Measurements from ENCODE around the gene IFI30.

The IFI30 gene

DNA sequence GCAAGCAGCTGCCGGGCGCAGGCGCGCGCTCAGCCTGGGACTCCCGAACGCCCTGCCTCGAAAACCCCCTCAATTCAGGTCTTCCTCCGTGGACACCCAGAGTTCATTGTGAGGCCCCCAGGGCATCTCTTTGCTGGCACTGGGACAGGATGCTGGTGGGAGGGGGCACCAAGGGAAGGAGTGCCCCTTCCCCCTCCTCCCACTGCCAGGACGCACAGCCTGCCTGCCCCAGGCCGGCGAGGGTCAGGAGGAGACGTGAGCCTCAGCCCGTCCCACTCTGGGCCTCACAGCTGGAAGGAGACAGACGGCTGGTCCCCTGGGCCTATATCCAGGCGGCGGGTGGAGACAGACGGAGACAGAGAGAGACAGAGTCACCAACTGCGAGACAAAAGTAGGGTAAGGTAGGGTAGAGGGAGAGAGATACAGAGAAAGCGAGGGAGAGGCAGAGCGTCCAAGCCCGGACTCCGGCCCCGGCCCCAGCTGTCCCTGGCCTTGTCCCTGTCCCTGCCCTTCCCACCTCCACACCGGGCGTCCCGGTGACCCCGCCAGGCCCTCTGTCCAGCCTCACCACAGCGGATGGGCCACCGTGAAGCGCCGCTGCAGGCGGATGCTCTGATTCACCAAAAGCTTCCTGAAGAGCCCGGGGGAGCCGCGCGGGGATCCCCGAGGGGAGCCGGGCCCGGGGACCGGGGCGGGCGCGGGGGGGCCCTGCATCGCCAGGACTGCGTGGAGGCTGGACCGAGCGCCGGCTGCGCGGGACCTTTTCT lies 52.3 kb downstream of the IFI30 start, which contains the start of gene PDE4C:
Gene PDE4C, minus strand, starts transcription at position 737 of the 767 bp plus-strand sequence. Its CDS starts 23 bp downstream, at position 714.
- peak; percentile 69 for DNase-seq

- no peak for DNase-seq
Measured at GRCh38 chr19:18226956-18227780, 53.6 kb downstream of the IFI30 start.

Data from NCI-H82 (cell line).